ENCODE data around the gene TMEM120A.
"Not testable (repeated sequence)": the region's sequence is repeated elsewhere in the genome, so short reads cannot be mapped to it uniquely, and the experiment has no call there.

The TMEM120A gene

DNA sequence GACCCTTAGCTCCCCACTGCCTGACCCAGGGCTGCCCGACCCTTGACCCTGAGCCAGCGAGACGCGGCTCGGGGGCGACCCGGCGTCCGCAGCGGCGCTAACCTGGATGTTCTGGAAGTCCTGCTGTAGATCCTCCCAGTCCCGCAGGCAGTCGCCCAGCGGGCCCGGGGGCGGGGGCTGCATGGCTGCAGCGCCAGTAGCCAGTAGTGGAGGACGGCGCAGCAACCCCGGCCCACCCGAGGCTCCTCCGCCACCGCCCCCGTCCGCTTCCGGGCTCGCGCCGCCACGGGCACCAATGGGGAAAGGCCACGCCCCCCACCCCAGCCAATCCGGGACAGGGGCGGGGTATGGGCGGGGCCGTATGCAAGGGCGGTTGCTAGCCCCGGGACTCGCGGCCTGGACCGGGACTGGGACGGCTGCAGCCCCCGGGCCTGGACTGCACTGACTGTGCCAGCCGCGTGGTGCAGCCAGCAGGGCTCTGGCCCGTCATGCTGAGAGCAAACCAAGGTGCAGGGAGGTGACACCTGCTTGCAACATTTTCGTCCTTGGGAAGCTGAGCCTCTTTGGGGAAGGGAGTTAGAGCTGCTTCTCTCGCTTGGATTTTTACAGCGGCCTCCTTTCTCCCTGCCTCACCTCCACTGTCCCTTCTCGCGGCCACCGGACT is at the start of gene TMEM120A:
TMEM120A (minus strand) TSS at position 208 of the 664 bp plus-strand sequence; CDS start at position 183, 25 bp downstream.
- DNase-seq (ENCODE audit: low spot score): peak; percentile 100

DNA sequence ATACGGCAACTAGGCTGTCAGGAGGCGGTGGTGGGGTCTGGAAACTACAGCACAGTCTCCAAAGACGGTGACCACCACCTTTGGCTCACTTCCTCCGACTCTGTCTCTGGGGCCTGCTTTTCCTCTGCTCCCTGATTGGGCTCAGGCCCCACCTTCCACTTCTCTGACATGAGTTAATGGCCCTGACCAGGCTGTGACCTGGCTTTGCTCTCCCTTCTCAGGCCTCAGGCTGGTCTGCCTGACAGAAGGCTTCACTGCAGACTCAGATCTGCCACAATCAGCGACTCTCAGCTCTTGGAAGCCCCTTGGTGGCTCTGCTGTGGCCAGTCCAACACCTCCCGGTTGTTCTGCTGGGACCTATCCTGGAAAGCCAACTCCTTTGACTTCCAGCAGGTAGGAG is 45.7 kb upstream of the TMEM120A start:
- no peak for DNase-seq (ENCODE audit: low spot score)

DNA sequence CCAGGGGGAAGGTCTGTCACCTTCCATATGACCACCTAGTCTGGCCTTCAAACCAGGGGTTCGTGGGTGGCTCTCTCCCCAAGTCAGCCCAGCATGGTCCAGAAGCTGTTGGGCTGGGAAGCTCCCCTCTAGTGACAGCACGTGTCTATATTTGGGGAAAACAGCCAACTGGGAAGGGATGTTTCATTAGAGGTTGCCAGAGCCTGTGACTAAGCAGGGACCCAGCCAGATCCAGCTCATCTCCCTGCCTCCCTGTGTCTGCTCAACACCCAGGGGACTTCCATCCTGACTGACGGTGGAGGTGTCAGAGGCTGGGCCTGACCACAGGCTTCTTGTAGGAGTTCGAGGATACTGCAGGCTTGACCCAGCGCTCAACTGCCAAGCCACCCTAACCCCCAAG is 42.9 kb upstream of the TMEM120A start:
- peak; percentile 76 for DNase-seq (ENCODE audit: low spot score)

DNA sequence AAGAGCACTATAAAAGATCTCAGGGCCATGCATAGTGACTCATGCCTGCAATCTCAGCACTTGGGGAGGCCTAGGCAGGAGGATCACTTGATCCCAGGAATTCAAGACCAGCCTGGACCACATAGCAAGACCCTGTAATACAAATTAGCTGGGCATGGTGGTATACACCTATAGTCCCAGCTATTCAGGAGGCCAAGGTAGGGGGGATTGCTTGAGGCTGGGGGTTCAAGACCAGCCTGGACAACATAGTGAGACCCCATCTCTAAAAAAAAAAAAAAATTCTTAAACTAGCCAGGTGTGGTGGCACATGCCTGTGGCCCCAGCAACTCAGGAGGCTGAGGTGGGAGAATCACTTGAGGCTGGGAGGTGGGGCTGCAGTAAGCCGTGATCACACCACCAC is 37.6 kb upstream of the TMEM120A start:
- DNase-seq (ENCODE audit: low spot score): no peak

DNA sequence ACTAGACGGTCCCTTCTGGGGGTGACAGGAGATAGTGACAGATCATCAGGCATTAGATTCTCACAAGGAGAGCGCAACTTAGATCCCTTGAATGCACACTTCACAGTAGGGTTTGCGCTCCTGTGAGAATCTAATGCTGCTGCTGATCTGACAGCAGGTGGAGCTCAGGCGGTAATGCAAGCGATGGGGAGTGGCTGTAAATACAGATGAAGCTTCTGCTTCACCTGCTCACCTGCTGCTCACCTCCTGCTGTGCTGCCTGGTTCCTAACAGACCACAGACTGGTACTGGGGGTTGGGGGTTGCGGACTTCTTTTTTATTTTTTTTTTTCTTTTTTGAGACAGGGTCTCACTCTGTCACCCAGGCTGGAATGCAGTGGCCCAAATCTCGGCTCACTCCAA is 35.3 kb upstream of the TMEM120A start:
- DNase-seq (ENCODE audit: low spot score): not testable (repeated sequence)

DNA sequence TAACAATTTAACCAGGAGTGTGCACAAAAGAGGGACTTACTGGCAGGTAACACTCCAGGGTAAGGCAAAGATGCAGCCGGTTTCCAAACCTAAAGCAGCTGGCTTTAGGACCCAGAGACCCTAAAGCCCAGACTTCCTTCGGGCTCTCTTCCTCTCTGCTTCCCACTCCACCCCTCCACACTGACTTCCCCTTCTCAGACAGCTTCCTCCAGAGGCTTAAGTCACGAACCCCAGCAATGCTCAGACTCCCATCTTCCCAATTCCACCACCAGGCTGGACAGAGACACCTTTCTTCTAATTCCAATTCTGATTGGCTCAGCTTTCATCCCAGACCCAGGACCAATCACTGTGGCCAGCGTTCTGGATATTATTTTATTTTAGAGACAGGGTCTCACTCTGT is 28.6 kb upstream of the TMEM120A start:
- DNase-seq (ENCODE audit: low spot score): no peak

DNA sequence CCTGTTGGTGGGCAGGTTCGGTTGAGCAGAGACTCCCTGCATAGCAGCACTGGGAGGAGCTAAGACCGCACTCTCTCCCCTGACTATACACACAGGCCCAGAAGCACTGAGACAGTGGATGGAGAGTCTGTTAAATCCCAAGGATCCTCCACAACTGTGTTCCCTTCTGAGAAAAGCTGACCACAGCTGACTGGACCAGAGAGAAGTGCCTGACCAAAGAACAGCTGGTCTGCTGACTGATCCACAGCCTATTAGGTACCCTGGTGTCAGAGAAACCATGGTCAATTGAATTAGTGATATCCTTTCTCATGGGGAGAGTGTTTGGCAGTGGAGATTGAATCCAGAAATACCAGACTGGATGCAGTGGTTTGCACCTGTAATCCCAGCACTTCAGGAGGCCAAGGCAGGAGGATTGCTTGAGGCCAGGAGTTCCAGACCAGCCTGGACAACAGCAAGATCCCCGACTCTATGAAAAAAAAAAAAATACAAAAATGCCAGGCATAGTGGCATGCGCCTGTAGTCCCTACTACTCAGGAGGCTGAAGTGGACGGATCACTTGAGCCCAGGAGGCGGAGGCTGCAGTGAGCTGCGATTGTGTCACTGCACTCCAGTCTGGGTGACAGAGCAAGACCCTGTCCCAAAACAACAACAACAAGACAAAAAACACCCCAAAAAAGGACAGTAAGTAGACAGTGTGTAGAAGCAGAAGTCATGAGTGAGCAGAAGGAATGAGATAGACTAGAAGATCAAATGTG is 27.8 kb upstream of the TMEM120A start:
- DNase-seq (ENCODE audit: low spot score): no peak

DNA sequence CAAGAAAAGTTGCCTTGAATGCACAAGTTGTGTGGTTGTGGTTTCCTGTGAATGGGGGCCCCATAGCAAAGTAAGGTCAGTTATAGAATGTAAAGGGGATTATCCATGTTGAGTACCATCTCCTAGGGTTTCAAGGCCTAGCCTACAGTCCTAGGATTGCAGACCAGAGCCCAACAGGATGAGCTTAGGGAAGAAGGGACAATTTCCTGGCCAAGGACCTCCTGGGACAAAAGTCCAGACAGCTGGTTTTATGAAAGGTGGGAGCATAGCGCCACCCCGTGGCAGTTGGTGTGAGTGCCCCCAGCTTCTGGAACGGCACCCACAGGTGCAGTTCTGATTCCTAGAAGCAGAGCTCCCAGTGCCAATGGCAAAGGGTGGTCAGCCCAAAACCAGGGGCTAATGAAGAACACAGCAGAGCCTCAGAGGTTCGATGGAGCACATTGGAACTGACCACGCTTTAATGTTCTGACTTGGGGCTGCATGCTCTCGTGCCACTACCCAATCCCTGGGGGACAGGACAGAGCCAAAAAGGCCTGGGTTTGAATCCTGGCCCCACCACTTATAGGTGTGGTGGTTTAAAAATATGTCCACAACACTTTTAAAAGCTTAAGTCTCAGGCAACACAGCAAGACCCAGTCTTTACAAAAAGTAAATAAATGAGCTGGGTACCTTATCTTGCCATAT is 25.8 kb upstream of the TMEM120A start:
- DNase-seq (ENCODE audit: low spot score): peak; percentile 76

DNA sequence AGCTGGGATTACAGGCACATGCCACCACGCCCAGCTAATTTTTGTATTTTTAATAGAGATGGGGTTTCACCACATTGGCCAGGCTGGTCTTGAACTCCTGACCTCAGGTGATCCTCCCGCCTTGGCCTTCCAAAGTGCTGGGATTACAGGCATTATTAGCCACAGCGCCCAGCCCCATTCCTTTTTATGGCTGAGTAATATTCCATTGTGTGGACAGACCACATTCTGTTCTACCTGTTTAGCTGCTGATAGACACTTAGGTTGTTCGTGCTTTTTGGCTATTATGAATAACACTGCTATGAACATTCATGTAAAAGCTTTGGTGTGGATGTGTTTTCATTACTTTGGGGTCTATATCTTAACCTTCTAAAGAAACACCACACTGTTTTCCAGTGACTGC is 24.1 kb upstream of the TMEM120A start:
- not testable (repeated sequence) for DNase-seq (ENCODE audit: low spot score)

DNA sequence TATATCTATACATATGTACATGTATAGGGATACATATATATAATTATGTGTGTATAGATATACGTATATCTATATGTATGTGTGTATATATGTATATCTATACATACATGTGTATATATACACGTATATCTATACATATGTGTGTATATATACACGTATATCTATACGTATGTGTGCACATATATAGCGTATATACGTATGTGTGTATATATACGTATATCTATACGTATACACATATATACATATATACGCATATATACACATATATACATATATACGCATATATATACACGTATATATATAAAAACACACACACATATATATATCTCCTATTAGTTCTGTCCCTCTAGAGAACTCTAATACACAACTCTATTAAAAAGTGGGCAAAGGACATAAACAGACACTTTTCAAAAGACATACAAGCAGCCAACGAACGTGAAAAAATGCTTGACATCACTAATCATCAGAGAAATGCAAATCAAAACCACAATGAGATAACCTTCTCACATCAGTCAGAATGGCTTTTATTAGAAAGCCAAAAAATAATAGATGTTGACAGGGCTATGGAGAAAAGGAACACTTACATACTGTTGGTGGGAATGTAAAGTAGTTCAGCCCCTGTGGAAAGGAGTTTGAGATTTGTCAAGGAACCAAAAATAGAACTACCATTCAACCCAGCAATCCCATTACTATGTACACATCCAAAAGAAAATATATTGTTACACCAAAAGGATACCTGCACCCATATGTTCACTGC is 22.0 kb upstream of the TMEM120A start:
- no peak for DNase-seq (ENCODE audit: low spot score)

DNA sequence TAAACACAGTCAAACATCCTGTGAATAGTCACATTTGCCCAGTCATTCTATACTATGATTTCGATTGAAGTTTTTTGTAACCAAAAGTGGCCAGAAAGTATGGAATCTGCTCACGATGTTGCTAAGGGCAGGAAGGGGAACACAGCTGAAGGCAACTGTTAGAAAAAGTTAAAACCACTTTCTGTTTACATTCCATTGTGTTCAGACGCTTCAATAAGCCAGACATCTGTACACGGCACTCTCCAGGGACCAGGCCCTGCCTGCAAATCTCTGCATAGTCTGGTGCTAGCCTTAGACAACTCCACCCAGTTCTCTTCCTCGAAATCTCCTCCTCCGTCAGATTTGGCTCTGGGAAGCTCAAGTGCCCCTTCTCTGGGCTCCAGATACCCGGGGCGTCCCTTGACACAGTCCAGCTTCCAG is 17.1 kb upstream of the TMEM120A start:
- DNase-seq (ENCODE audit: low spot score): peak; percentile 81

DNA sequence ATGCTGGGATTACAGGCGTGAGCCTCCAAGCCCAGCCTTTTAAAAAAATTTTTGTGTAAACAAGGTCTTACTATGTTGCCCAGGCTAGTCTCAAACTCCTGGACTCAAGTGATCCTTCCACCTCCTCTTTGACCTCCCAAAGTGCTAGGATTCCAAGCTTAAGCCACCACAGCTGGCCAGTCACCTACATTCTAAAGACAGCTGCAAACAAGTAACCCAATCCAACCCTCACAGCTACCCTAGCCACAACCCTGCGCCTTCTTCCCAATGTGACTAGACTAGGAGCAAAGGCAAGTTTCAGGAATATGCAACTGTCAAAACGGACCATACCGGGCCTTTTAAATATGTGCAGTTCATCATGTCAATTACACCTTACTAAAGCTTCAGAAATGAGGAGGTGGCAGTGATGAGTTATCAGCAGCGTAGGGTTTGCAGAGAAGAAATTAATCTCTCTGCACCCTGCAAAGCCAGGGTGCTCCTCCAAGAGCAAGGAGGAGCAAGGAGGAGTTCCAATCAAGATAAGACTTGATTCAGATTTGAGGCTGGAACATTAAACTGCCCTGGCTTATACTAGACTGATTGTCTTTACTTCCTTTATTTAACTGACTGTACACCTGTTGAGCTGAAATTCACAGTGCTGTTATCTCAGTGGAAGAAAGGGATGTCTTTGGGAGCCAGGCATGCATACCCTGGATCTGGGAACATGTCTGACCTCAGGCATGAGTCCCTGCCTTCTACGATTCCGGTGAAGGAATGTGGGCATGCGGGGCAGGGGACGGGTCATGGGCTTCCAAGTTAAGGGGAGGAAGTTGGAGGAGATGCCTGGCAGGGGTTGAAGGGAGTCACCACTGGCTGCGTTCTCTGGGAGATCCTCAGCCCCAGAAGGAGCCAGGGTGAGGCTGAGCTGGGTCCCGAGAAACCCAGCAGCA is 15.5 kb upstream of the TMEM120A start:
- peak; percentile 9 for DNase-seq (ENCODE audit: low spot score)

DNA sequence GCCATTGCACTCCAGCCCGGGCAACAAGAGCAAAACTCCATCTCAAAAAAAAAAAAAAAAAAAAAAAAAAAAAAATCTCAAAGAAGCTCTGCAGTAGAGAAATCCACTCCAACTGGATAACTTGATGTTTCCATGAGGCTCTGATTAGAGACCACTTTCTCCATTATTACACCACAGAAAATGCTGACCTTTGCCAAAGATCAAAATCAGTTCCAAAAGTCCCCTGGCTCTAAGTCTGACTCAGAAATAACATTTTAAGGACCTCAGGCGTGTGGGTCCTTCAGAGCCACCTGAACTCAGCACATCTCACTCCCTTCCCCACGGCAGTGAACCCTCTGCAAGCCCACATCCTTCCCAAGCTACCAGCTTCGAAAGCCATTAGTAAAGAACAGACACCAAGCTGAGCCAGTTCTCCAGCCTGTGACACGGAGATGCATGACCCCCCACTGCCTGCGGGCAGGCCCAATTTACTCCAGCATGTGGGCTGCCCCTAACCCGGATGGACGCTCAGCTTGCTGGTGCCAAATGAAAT is 13.8 kb upstream of the TMEM120A start:
- no peak for DNase-seq (ENCODE audit: low spot score)

DNA sequence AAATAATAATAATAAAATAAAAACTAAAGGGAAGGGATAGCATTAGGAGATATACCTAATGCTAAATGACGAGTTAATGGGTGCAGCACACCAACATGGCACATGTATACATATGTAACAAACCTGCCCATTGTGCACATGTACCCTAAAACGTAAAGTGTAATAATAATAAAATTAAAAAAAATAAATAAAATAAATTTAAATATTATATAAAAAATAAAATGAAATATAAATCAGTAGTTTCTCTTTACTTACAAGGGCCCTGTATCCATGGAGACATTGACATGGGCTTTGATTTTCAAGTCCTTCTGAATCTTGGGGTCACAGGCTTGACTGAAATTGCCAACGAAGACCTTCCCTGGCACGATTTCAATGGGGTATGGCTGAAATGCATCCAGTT is 10.6 kb upstream of the TMEM120A start:
- not testable (repeated sequence) for DNase-seq (ENCODE audit: low spot score)

DNA sequence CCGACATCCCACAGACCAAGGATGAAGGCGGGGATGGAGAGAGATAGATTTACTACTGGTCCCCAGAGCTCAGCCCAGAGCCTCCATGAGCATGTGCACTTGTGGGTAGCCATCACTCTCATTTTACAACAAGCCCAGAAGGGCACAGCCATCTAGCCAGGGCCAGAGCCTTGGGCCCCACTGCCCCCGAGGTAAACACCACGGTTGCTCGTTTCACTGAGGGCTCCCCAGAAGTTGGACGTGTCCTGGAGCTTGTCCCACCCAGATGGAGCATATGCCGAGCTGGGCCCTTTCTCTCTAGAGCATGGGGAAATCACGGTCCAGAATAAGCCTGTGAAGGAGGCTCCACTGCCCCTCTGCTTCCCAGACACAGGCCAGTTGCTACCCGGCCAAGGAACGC is 9.0 kb upstream of the TMEM120A start:
- no peak for DNase-seq (ENCODE audit: low spot score)

DNA sequence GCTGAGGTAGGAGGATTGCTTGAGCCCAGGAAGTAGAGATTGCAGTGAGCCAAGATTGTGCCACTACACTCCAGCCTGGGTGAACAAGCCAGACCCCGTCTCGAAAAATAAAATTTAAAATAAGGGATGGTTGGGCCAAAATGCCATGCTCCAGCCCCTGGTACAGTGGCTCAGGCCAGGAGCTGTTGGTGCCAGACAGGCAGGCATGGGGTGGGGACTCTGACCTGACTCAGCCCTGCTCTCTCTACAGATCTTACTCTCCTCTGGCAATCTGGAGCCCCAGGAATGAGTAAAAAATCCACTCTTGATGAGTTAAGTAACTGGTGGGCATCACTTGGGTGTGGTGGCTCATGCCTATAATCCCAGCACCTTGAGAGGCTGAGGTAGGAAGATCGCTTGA is 8.4 kb upstream of the TMEM120A start:
- DNase-seq (ENCODE audit: low spot score): no peak

DNA sequence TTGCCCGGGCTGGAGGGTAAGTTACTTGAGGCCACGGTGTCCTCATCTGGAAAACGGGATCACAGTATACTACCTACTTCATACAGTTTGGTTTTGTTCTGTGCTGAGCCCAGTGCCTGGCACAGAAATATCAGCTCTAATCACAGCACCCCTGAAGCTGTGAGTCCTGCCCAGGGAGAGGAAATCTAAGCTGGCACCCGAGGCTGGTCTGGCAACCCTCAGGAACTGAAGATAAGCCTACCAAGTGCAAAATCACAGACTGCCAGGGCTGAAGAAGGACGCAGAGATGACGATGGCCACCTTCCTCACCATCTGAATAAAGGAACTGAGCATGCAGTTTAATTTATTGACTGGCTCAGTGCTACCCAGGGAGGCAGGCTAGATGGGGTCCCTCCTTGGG is 7.7 kb upstream of the TMEM120A start:
- DNase-seq (ENCODE audit: low spot score): no peak

DNA sequence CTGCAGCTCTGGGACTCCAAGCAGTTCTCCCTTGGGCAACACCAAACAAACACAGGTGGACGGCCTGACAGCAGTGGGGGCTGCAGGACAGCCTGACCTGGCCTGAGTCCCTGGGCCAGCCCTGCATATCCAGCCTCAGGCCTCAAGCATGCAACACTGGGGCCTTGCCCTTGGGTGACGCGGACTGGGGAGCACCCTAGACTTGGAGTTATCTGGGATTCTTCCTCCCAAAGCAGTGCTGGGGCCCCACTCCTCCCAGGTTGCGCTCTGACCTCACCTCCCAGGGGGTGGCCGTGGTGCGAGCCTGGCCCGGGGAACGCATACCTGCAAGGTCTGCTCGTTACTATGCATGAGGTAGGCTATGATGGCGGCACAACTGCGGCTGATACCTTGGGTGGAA is 6.2 kb upstream of the TMEM120A start:
- DNase-seq (ENCODE audit: low spot score): no peak

DNA sequence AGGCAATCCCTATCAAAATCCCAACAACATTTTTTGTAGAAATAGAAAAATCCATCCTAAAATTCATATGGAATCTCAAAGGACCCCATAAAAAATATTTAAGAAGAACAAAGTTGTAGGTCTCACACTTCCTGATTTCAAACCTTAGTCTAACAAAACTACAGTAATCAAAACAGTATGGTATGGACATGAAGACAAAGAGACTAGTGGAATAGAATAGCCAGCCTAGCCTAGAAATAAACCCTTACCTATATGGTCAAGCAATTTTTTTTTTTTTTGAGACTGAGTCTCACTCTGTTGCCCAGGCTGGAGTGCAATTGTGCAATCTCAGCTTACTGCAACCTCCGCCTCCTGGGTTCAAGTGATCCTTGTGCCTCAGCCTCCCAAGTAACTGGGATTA is 3.6 kb upstream of the TMEM120A start:
- no peak for DNase-seq (ENCODE audit: low spot score)

DNA sequence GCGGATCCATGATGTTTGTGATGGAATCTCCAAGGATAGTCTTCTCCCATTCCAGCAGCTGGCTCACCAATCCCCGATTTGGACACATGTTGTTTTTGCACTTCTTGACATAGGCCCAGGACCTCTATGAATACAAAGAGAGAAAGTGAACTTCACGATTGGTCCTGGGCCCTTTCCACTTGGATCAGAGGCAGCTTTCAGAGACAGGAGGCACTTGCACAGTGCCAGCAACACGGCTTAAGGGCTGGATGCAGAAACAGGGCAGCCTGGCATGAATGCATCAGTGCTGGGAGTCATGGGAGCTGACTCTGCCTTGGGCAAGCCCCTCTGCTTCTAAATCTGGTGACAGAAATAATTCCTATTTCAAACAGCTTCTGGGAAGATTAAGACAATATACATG is 2.1 kb upstream of the TMEM120A start:
- no peak for DNase-seq (ENCODE audit: low spot score)

DNA sequence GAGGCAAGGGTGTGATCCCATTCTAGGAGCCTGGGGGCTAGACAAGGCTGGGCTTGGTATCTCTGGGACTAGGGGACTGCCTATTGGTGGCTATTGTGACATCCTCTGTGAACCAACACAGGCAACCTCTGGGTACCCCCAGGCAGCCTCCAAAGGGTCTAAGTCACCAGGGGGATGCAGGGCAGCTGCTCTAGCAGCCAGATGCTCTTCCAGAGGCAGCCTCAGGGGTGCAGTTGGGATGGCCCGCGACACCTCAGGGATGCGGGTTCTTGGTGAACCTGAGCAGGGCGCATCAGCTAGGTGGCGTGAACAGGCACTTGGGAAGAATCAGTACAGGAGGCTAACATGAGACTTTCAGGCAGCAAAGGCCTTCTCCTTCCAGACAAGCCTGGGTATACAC is 1.6 kb upstream of the TMEM120A start:
- no peak for DNase-seq (ENCODE audit: low spot score)
